Measurements from ENCODE around the gene EYS. TPM values are rescaled to one million over a fixed set of nuclear protein-coding genes. Genes with fewer than 3 reads are reported as not detected.

The EYS gene
- polyA plus RNA-seq, 2 of the 4 experiments (the other 2 are of a cell fraction), result 0.03 to 0.06 TPM

GRCh38 chr6:64984948-64985347 is 722.1 kb downstream of the EYS start:
- no peak overlapping the region for H3K27ac ChIP-seq
- H3K4me3 ChIP-seq, result no peak overlapping the region
- TF ChIP-seq NFE2L2 (conservative IDR thresholded peaks at IDR 0.05; ENCODE audit: low read length) (no peak), CEBPB (IDR thresholded peaks at IDR 0.05) (no peak), FOSB (CRISPR knock-in tag; IDR thresholded peaks at IDR 0.05) (no peak), ELK1 (IDR thresholded peaks at IDR 0.05; ENCODE audit: low read depth, low read length) (no peak), ESRRA (IDR thresholded peaks at IDR 0.05; ENCODE audit: borderline replicate concordance, low read length) (no peak), RAD21 (conservative IDR thresholded peaks at IDR 0.05 in 1 of 2, IDR thresholded peaks at IDR 0.05 in 1 of 2) (no peak), MAX (IDR thresholded peaks at IDR 0.05) (no peak), SMC3 (IDR thresholded peaks at IDR 0.05) (no peak), TP53 (CRISPR knock-in tag; IDR thresholded peaks at IDR 0.05) (no peak), NPAS2 (CRISPR knock-in tag; IDR thresholded peaks at IDR 0.05; ENCODE audit: borderline replicate concordance) (no peak), HOXA7 (CRISPR knock-in tag; IDR thresholded peaks at IDR 0.05) (no peak), MAFK (IDR thresholded peaks at IDR 0.05; ENCODE audit: partially characterized antibody) (no peak), EHF (CRISPR knock-in tag; IDR thresholded peaks at IDR 0.05) (no peak), HDAC2 (IDR thresholded peaks at IDR 0.05) (no peak), ZC3H11A (IDR thresholded peaks at IDR 0.05) (no peak)
- FAIRE-seq (no peak), ATAC-seq (no peak), DNase-seq (ENCODE audit: low read depth in 1 of 2, low spot score in 1 of 2) (no peak)
- no peaks in the 10 kb centered on the region for H3K9me3 ChIP-seq
- 82% methylated on average over 1 of the region's 1 CpG for WGBS (ENCODE audit: missing lambda C conversion rate)
- no peak overlapping the region for H3K4me2 ChIP-seq
- POLR2A ChIA-PET, result no interaction called here
- CTCF ChIA-PET, result no interaction called here
- H3K4me1 ChIP-seq, result no peaks in the 10 kb centered on the region

GRCh38 chr6:64983089-64983488 is 723.9 kb downstream of the EYS start:
- ChIA-PET CTCF (no interaction called here), POLR2A (no interaction called here)
- no peaks in the 10 kb centered on the region for H3K4me1 ChIP-seq
- FAIRE-seq, result no peak
- no peaks in the 10 kb centered on the region for H3K9me3 ChIP-seq
- 47% methylated on average over 4 of the region's 4 CpGs for WGBS (ENCODE audit: missing lambda C conversion rate)
- DNase-seq (ENCODE audit: low read depth in 1 of 2, low spot score in 1 of 2), result no peak
- TF ChIP-seq USF2 (IDR thresholded peaks at IDR 0.05) (no peak), PBX3 (IDR thresholded peaks at IDR 0.05) (no peak), BCL3 (IDR thresholded peaks at IDR 0.05) (no peak), E2F6 (IDR thresholded peaks at IDR 0.05; ENCODE audit: borderline replicate concordance, low read depth) (no peak), POLR2AphosphoS2 (conservative IDR thresholded peaks at IDR 0.05; ENCODE audit: low read length) (no peak), ATOH8 (CRISPR knock-in tag; IDR thresholded peaks at IDR 0.05; ENCODE audit: low read depth) (no peak), MYC (IDR thresholded peaks at IDR 0.05; ENCODE audit: borderline replicate concordance, low read length) (no peak), MAFK (IDR thresholded peaks at IDR 0.05; ENCODE audit: partially characterized antibody) (no peak)
- H3K4me3 ChIP-seq, result no peak overlapping the region
- no peak for ATAC-seq
- no peak overlapping the region for H3K27ac ChIP-seq
- H3K4me2 ChIP-seq, result no peak overlapping the region

Measured in A549 (cell line).